ENCODE data around the gene ODAD3. TPM values are rescaled to one million over a fixed set of nuclear protein-coding genes. Genes with fewer than 3 reads are reported as not detected.
"Not testable (repeated sequence)": the region's sequence is repeated elsewhere in the genome, so short reads cannot be mapped to it uniquely, and the experiment has no call there.

ODAD3 gene
- total and polyA plus RNA-seq, 2 experiments from 2014 or later = 1.3 to 1.9 TPM

- H3K27me3 ChIP-seq = peaks cover 55% of the 10 kb centered on the region
- H3K4me3 ChIP-seq = no peak overlapping the region
- H2AFZ ChIP-seq = no peak overlapping the region
- 54% methylated on average over 13 of the region's 62 CpGs for WGBS (ENCODE audit: low lambda C conversion rate, missing lambda C conversion rate)
- no peaks in the 10 kb centered on the region for H3K36me3 ChIP-seq (replicated peaks; ENCODE audit: insufficient read depth, low read depth)
- no peaks in the 10 kb centered on the region for H3K9me2 ChIP-seq (replicated peaks; ENCODE audit: insufficient read depth)
- H3K4me2 ChIP-seq = peak overlapping the region; percentile 73
- peak; percentile 16 for TF ChIP-seq EZH2phosphoT487 (IDR thresholded peaks at IDR 0.05; ENCODE audit: low read depth, severe bottlenecking, unreplicated experiment)
- no peak for TF ChIP-seq CTCF (IDR thresholded peaks at IDR 0.05; ENCODE audit: poor library complexity)
- H3K4me1 ChIP-seq (ENCODE audit: insufficient read depth) = peaks cover 5% of the 10 kb centered on the region
- no peaks in the 10 kb centered on the region for H3K79me2 ChIP-seq
- no peaks in the 10 kb centered on the region for H4K20me1 ChIP-seq (ENCODE audit: insufficient read depth, poor library complexity, severe bottlenecking)
- DNase-seq (ENCODE audit: low spot score) = peak; percentile 67
- H3K9me3 ChIP-seq (ENCODE audit: low read depth) = no peaks in the 10 kb centered on the region
- H3K27ac ChIP-seq = no peak overlapping the region
These were observed 44.4 kb upstream of the ODAD3 start for GRCh38 chr19:11479090-11479897.

- Histone ChIP-seq H3K27ac (no peak overlapping the region), H3K4me3 (no peak overlapping the region), H2AFZ (no peak overlapping the region), H4K20me1 (ENCODE audit: insufficient read depth, poor library complexity, severe bottlenecking) (no peaks in the 10 kb centered on the region), H3K9me3 (ENCODE audit: low read depth) (no peaks in the 10 kb centered on the region), H3K4me1 (ENCODE audit: insufficient read depth) (peaks cover 5% of the 10 kb centered on the region), H3K79me2 (no peaks in the 10 kb centered on the region), H3K27me3 (peaks cover 57% of the 10 kb centered on the region), H3K36me3 (replicated peaks; ENCODE audit: insufficient read depth, low read depth) (no peaks in the 10 kb centered on the region), H3K4me2 (no peak overlapping the region), H3K9me2 (replicated peaks; ENCODE audit: insufficient read depth) (no peaks in the 10 kb centered on the region)
- TF ChIP-seq EZH2phosphoT487 (IDR thresholded peaks at IDR 0.05; ENCODE audit: low read depth, severe bottlenecking, unreplicated experiment) (no peak), CTCF (IDR thresholded peaks at IDR 0.05; ENCODE audit: poor library complexity) (no peak), EZH2 (IDR thresholded peaks at IDR 0.05; ENCODE audit: borderline replicate concordance) (no peak)
- 61% methylated on average over 14 of the region's 19 CpGs for WGBS (ENCODE audit: low lambda C conversion rate, missing lambda C conversion rate)
- DNase-seq (ENCODE audit: low spot score) = no peak
These were observed 43.5 kb upstream of the ODAD3 start for GRCh38 chr19:11478167-11479089.

GRCh38 chr19:11475861-11476260, 40.9 kb upstream of the ODAD3 start:
- Histone ChIP-seq H4K20me1 (ENCODE audit: insufficient read depth, poor library complexity, severe bottlenecking) (no peaks in the 10 kb centered on the region), H3K9me2 (replicated peaks; ENCODE audit: insufficient read depth) (no peaks in the 10 kb centered on the region), H3K79me2 (no peaks in the 10 kb centered on the region), H3K4me1 (ENCODE audit: insufficient read depth) (no peaks in the 10 kb centered on the region), H3K9me3 (ENCODE audit: low read depth) (no peaks in the 10 kb centered on the region), H3K36me3 (replicated peaks; ENCODE audit: insufficient read depth, low read depth) (no peaks in the 10 kb centered on the region), H2AFZ (no peak overlapping the region), H3K4me2 (no peak overlapping the region), H3K27me3 (peaks cover 35% of the 10 kb centered on the region), H3K27ac (no peak overlapping the region), H3K4me3 (no peak overlapping the region)
- no peak for DNase-seq (ENCODE audit: low spot score)
- TF ChIP-seq EZH2phosphoT487 (IDR thresholded peaks at IDR 0.05; ENCODE audit: low read depth, severe bottlenecking, unreplicated experiment) (no peak), CTCF (IDR thresholded peaks at IDR 0.05; ENCODE audit: poor library complexity) (no peak), EZH2 (IDR thresholded peaks at IDR 0.05; ENCODE audit: borderline replicate concordance) (no peak)
- 85% methylated on average over 8 of the region's 8 CpGs for WGBS (ENCODE audit: low lambda C conversion rate, missing lambda C conversion rate)

- not testable (repeated sequence) for H3K9me2 ChIP-seq (replicated peaks; ENCODE audit: insufficient read depth); H2AFZ ChIP-seq; H3K27ac ChIP-seq; H3K79me2 ChIP-seq; H3K9me3 ChIP-seq (ENCODE audit: low read depth); DNase-seq (ENCODE audit: low spot score); H3K4me2 ChIP-seq; H4K20me1 ChIP-seq (ENCODE audit: insufficient read depth, poor library complexity, severe bottlenecking); H3K36me3 ChIP-seq (replicated peaks; ENCODE audit: insufficient read depth, low read depth); H3K4me3 ChIP-seq; H3K4me1 ChIP-seq (ENCODE audit: insufficient read depth)
- 92% methylated on average over 3 of the region's 3 CpGs for WGBS (ENCODE audit: low lambda C conversion rate, missing lambda C conversion rate)
- H3K27me3 ChIP-seq = peaks cover 30% of the 10 kb centered on the region
These were observed 40.4 kb upstream of the ODAD3 start for GRCh38 chr19:11475343-11475742.

All from hepatocyte (in vitro differentiated cells).